Mammary epithelial cell (primary cell): ENCODE results near the gene GRK4.

Experiments used
- CTCF ChIP-seq, 2 donors: IDR thresholded peaks in 1 of 2; conservative IDR thresholded peaks in 1 of 2; 2 replicates each; pipeline ENCODE4 v1.5.1; 2011 to 2012; ENCODE audit warnings: inconsistent platforms in 2 of 2, low read length in 2 of 2, mild to moderate bottlenecking in 2 of 2, control low read depth in 1 of 2, low read depth in 1 of 2; ENCODE audit not compliant: insufficient read depth in 1 of 2; ENCODE audit errors: extremely low read depth in 1 of 2
- EZH2 ChIP-seq: IDR thresholded peaks from 2 replicates; pipeline ENCODE4 v1.6.1; 2012; ENCODE audit warnings: low read length, inconsistent platforms, borderline replicate concordance

DNA sequence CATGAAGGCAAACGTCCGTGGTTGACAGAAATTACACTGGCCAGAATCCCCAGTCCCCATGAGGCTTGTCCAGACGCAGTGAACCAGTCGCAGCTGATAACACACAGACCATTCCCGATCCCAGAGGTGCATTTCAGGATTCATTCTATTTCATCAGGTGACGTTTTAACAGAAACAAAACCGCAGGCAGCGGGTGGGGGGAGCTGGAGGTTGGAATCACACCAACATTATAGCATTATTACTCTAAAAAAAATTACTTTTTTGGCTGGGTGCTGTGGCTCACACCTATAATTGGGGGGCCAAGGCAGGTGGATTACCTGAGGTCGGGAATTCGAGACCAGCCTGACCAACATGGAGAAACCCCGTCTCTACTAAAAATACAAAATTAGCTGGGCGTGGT, 25.4 kb upstream of the GRK4 start:
- TF ChIP-seq CTCF (conservative IDR thresholded peaks at IDR 0.05 in 1 of 2, IDR thresholded peaks at IDR 0.05 in 1 of 2; ENCODE audit: extremely low read depth in 1 of 2, insufficient read depth in 1 of 2, low read depth in 1 of 2, low read length in 2 of 2) (no peak), EZH2 (no peak)
